Measurements from ENCODE around the gene RITA1. TPM values are rescaled to one million over a fixed set of nuclear protein-coding genes. Genes with fewer than 3 reads are reported as not detected.
A peak's percentile ranks its signal among the peaks of the same experiment; 100 is the strongest.

The RITA1 gene
- total and polyA plus RNA-seq, 7 experiments from 2014 or later, result 6.4 to 28.9 (median 14.2) TPM

DNA sequence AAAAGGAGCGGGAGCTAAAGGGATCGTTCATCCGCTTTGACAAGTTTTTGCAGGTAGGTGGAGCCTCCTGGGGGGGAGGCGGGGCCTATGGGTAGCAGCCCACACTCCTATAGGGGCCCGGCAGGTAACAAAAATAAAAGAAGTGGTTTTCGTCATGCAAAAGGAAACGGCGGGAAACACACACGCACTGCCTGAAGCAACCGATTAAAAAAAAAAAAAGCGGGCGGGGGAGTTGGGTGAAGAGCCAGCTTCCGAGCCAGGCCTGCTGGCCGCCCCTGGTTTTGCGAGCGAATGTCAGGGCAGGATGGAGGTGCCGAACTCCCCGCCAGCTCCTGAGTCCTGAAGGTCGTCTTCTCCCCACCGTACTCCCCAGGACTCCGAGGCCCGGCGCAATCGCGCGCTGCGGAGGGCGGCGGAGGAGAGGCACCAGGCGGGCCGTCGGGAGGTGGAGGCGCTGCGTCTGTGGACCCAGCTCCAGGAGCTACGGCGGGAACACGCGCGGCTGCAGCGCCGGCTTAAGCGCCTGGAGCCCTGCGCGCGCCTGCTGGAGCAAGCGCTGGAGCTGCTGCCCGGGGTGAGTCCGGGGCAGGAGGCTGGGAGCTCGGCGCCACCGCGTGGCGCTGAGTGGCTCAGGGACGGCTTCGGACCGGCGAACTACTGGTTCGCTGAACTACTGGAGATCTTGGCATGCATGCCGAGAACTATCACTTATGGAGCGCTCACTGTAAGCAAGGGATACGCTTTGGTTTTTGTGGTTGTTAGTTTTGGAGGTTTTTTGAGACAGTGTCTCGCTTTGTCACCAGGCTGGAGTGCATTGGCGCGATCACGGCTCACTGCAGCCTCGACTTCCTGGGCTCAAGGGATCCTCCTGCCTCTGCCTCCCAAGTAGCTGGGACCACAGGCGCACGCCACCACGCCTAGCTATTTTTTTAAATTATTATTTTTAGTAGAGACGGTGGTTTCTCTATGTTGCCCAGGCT lies 32.4 kb upstream of the RITA1 start:
- no peak overlapping the region for H3K27ac ChIP-seq (ENCODE audit: low read depth, low read length)

DNA sequence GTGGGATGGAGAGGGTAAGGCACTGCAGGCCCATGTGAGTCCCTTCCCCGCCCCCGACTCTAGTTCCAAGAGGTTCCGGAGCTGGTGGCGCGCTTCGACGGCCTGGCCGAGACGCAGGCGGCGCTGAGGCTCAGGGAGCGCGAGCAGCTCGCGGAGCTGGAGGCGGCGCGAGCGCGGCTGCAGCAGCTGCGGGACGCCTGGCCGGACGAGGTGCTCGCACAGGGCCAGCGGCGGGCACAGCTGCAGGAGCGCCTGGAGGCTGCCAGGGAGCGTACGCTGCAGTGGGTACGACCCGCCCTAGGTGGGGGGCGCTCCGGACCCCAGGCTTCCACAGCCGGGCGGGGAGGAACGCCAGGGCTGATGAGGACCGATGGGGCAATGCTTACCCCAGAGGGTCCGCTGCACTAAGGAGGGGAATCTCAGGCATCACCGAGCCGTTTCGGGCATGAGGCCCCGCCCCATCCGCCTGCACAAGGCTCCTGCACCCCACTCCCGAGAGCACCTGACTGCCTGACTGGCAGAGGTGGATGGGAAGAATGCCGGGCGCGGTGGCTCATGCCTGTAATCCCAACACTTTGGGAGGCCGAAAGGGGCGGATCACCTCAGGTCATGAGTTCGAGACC lies 31.1 kb upstream of the RITA1 start:
- H3K9me3 Mint-ChIP-seq, result no peaks in the 10 kb centered on the region
- Histone ChIP-seq H3K9me3 (ENCODE audit: control insufficient read depth in 2 of 3, low read length in 3 of 3) (no peaks in the 10 kb centered on the region), H3K36me3 (ENCODE audit: control insufficient read depth in 2 of 3, insufficient read depth in 3 of 3, low read length in 3 of 3) (peaks cover 0 to 25% (median 0%) of the 10 kb centered on the region in 3 experiments), H3K27ac (ENCODE audit: low read depth, low read length) (no peak overlapping the region), H3K4me1 (ENCODE audit: control insufficient read depth in 2 of 2, insufficient read depth in 2 of 2, low read length in 2 of 2) (peaks cover 0 to 19% of the 10 kb centered on the region in 2 donors), H3K4me3 (ENCODE audit: low read length) (peak overlapping the region; percentile 35), H3K27me3 (ENCODE audit: control insufficient read depth in 2 of 2, insufficient read depth in 2 of 2, low read length in 2 of 2) (no peaks in the 10 kb centered on the region)
- H3K4me3 Mint-ChIP-seq, result peak overlapping the region; percentile 64 to 86 (median 82)
- H3K27ac Mint-ChIP-seq, result peak overlapping the region in 1 of 9 donors; percentile 51
- intact Hi-C loops (cut with micrococcal nuclease), result loop anchor here in 1 of 2 donors (10.0 kb wide), 1 partner anchor 250 kb away; the partner anchor contains the start of gene OAS1
- H3K36me3 Mint-ChIP-seq, result peaks cover 0 to 7% (median 3%) of the 10 kb centered on the region in 5 donors
- ChIA-PET POLR2A (interaction anchor here (1.3 to 1.4 kb wide), 2 partner anchors 11 to 29 kb away, joined by 3 to 4 read pairs; no protein-coding TSS in a partner anchor), CTCF (interaction anchor here (0.5 to 1.4 kb wide), 4 partner anchors 20 to 105 kb away, joined by 3 to 8 read pairs (median 4); no protein-coding TSS in a partner anchor)
- H3K4me1 Mint-ChIP-seq, result peaks cover 0 to 27% (median 25%) of the 10 kb centered on the region in 7 donors
- DNase-seq (peak in 5 of 9 donors; percentile 19 to 35 (median 27)), ATAC-seq (no peak)
- peaks cover 0 to 35% (median 0%) of the 10 kb centered on the region in 5 donors for H3K27me3 Mint-ChIP-seq

More for the DNA sequence above, 32.4 kb upstream of the RITA1 start:
- Mint-ChIP-seq H3K27me3 (peaks cover 0 to 36% (median 0%) of the 10 kb centered on the region in 5 donors), H3K9me3 (no peaks in the 10 kb centered on the region), H3K4me1 (peaks cover 0 to 27% (median 25%) of the 10 kb centered on the region in 7 donors), H3K4me3 (peak overlapping the region; percentile 76 to 88 (median 86)), H3K36me3 (peaks cover 0 to 4% (median 0%) of the 10 kb centered on the region in 5 donors), H3K27ac (peak overlapping the region in 6 of 9 donors; percentile 76 to 93 (median 85))
- peak; percentile 94 for ATAC-seq
- Histone ChIP-seq H3K36me3 (ENCODE audit: control insufficient read depth in 2 of 3, insufficient read depth in 3 of 3, low read length in 3 of 3) (peaks cover 0 to 12% (median 0%) of the 10 kb centered on the region in 3 experiments), H3K9me3 (ENCODE audit: control insufficient read depth in 2 of 3, low read length in 3 of 3) (no peaks in the 10 kb centered on the region), H3K27me3 (ENCODE audit: control insufficient read depth in 2 of 2, insufficient read depth in 2 of 2, low read length in 2 of 2) (no peaks in the 10 kb centered on the region), H3K4me1 (ENCODE audit: control insufficient read depth in 2 of 2, insufficient read depth in 2 of 2, low read length in 2 of 2) (peaks cover 0 to 19% of the 10 kb centered on the region in 2 donors), H3K4me3 (ENCODE audit: low read length) (peak overlapping the region; percentile 75)
- ChIA-PET CTCF (interaction anchor here (0.8 to 1.9 kb wide), 7 partner anchors 14 to 165 kb away, joined by 3 to 8 read pairs (median 3); no protein-coding TSS in a partner anchor), POLR2A (interaction anchor here (1.0 to 1.4 kb wide), 4 partner anchors 13 to 33 kb away, joined by 3 to 4 read pairs (median 4); partner anchors contain the start of genes DDX54 and RITA1)
- DNase-seq, result peak; percentile 36 to 86 (median 80)
- intact Hi-C loops (cut with micrococcal nuclease), result loop anchor here (1.0 to 10.0 kb wide), 6 partner anchors 54 to 248 kb away; partner anchors contain the start of genes OAS1 (in 1 of the 2) and TPCN1 (in 1 of the 2)

DNA sequence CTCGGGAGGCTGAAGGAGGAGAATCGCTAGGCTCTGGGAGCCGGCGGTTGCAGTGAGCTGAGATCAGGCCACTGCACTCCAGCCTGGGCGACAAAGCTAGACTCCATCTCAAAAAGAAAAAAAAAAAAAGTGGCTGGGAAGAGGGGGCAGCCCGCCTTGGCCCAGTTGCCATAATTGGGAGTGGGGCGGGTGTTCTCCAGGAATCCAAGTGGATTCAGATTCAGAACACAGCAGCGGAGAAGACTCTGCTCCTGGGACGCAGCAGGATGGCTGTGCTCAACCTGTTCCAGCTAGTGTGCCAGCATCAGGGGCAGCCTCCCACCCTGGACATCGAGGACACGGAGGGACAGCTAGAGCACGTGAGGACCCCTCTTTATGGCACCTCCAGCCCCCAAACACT lies 30.5 kb upstream of the RITA1 start:
- H3K9me3 Mint-ChIP-seq, result no peaks in the 10 kb centered on the region
- Histone ChIP-seq H3K4me1 (ENCODE audit: control insufficient read depth in 2 of 2, insufficient read depth in 2 of 2, low read length in 2 of 2) (peaks cover 0 to 19% of the 10 kb centered on the region in 2 donors), H3K4me3 (ENCODE audit: low read length) (no peak overlapping the region), H3K9me3 (ENCODE audit: control insufficient read depth in 2 of 3, low read length in 3 of 3) (no peaks in the 10 kb centered on the region), H3K36me3 (ENCODE audit: control insufficient read depth in 2 of 3, insufficient read depth in 3 of 3, low read length in 3 of 3) (peaks cover 0 to 31% (median 0%) of the 10 kb centered on the region in 3 experiments), H3K27me3 (ENCODE audit: control insufficient read depth in 2 of 2, insufficient read depth in 2 of 2, low read length in 2 of 2) (no peaks in the 10 kb centered on the region), H3K27ac (ENCODE audit: low read depth, low read length) (no peak overlapping the region)
- H3K27ac Mint-ChIP-seq, result no peak overlapping the region
- peaks cover 0 to 27% (median 25%) of the 10 kb centered on the region in 7 donors for H3K4me1 Mint-ChIP-seq
- CTCF ChIA-PET, result no interaction called here
- peaks cover 0 to 12% (median 4%) of the 10 kb centered on the region in 5 donors for H3K36me3 Mint-ChIP-seq
- intact Hi-C loops (cut with micrococcal nuclease), result loop anchor here in 1 of 2 donors (10.0 kb wide), 1 partner anchor 250 kb away; the partner anchor contains the start of gene OAS1
- no peak for ATAC-seq
- peak overlapping the region in 7 of 10 donors; percentile 11 to 81 (median 36) for H3K4me3 Mint-ChIP-seq
- H3K27me3 Mint-ChIP-seq, result peaks cover 0 to 31% (median 0%) of the 10 kb centered on the region in 5 donors
- no peak for DNase-seq
- POLR2A ChIA-PET, result no interaction called here

DNA sequence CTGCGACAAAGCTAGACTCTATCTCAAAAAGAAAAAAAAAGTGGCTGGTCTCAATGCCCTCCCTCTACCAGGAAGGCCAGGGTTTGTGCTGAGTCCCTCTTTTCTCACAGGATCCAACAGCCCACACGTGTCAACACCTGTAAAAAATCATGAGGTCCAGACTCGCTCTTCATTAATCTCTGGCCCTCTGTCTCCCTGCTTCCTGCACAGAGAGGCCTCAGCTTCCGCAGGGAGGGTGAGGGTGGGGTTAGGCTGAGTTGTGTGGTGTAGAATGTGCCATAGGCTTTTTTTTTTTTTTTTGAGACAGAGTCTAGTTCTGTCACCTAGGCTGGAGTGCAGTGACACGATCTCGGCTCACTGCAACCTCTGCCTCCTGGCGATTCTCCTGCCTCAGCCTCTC lies 29.9 kb upstream of the RITA1 start:
- ChIA-PET POLR2A (no interaction called here), CTCF (no interaction called here)
- peaks cover 0 to 27% (median 0%) of the 10 kb centered on the region in 5 donors for H3K27me3 Mint-ChIP-seq
- Histone ChIP-seq H3K27ac (ENCODE audit: low read depth, low read length) (no peak overlapping the region), H3K4me1 (ENCODE audit: control insufficient read depth in 2 of 2, insufficient read depth in 2 of 2, low read length in 2 of 2) (peaks cover 0 to 19% of the 10 kb centered on the region in 2 donors), H3K27me3 (ENCODE audit: control insufficient read depth in 2 of 2, insufficient read depth in 2 of 2, low read length in 2 of 2) (no peaks in the 10 kb centered on the region), H3K36me3 (ENCODE audit: control insufficient read depth in 2 of 3, insufficient read depth in 3 of 3, low read length in 3 of 3) (peaks cover 0 to 37% (median 0%) of the 10 kb centered on the region in 3 experiments), H3K9me3 (ENCODE audit: control insufficient read depth in 2 of 3, low read length in 3 of 3) (no peaks in the 10 kb centered on the region), H3K4me3 (ENCODE audit: low read length) (no peak overlapping the region)
- peaks cover 0 to 15% (median 8%) of the 10 kb centered on the region in 5 donors for H3K36me3 Mint-ChIP-seq
- ATAC-seq, result no peak
- intact Hi-C loops (cut with micrococcal nuclease), result loop anchor here in 1 of 2 donors (10.0 kb wide), 1 partner anchor 251 kb away; the partner anchor contains the start of gene OAS1
- no peak overlapping the region for H3K27ac Mint-ChIP-seq
- H3K4me3 Mint-ChIP-seq, result peak overlapping the region in 5 of 10 donors; percentile 11 to 50 (median 36)
- no peak for DNase-seq
- H3K9me3 Mint-ChIP-seq, result no peaks in the 10 kb centered on the region
- peaks cover 0 to 27% (median 25%) of the 10 kb centered on the region in 7 donors for H3K4me1 Mint-ChIP-seq

DNA sequence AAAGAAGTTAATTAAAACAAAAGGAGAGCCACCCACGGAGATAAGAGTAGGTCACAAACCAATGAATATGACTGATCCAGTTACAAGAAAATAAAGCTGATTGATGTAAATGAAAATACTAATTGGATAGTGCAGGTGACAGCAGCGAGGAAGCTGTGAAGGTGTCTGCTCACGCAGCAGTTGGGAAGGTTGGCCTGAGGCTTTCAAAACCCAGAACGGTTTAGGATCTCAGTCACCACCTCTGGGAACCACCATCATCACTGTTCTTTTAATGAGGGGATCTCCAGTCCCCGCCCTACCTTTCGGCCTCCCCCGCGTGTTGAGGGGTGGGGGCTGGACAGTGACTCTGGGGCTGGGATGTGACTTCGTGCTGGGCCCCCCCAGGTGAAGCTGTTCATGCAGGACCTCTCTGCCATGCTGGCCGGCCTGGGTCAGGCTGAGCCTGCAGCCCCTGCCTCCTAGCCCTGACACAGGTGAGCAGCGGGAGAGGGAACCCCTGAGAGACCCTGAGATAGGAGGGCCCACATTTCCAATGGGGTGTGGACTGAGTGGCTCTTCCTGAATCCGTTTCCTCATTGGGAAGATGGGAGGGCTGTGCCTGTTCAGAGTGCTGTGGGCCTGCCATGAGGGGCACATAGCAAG lies 28.2 kb upstream of the RITA1 start:
- Mint-ChIP-seq H3K27me3 (peaks cover 0 to 17% (median 0%) of the 10 kb centered on the region in 5 donors), H3K9me3 (no peaks in the 10 kb centered on the region), H3K27ac (peak overlapping the region in 2 of 9 donors; percentile 6 to 41), H3K4me1 (peaks cover 0 to 22% (median 20%) of the 10 kb centered on the region in 7 donors), H3K4me3 (no peak overlapping the region), H3K36me3 (peaks cover 0 to 17% (median 10%) of the 10 kb centered on the region in 5 donors)
- intact Hi-C loops (cut with micrococcal nuclease), result loop anchor here in 1 of 2 donors (10.0 kb wide), 1 partner anchor 253 kb away; the partner anchor contains the start of gene OAS1
- Histone ChIP-seq H3K27me3 (ENCODE audit: control insufficient read depth in 2 of 2, insufficient read depth in 2 of 2, low read length in 2 of 2) (no peaks in the 10 kb centered on the region), H3K9me3 (ENCODE audit: control insufficient read depth in 2 of 3, low read length in 3 of 3) (no peaks in the 10 kb centered on the region), H3K4me3 (ENCODE audit: low read length) (no peak overlapping the region), H3K4me1 (ENCODE audit: control insufficient read depth in 2 of 2, insufficient read depth in 2 of 2, low read length in 2 of 2) (peaks cover 0 to 19% of the 10 kb centered on the region in 2 donors), H3K36me3 (ENCODE audit: control insufficient read depth in 2 of 3, insufficient read depth in 3 of 3, low read length in 3 of 3) (peaks cover 4 to 51% (median 6%) of the 10 kb centered on the region in 3 experiments), H3K27ac (ENCODE audit: low read depth, low read length) (no peak overlapping the region)
- POLR2A ChIA-PET, result no interaction called here
- CTCF ChIA-PET, result interaction anchor here (1.6 kb wide), 1 partner anchor 17 kb away, joined by 3 read pairs; no protein-coding TSS in a partner anchor
- no peak for ATAC-seq
- no peak for DNase-seq
